ENCODE data around the gene TEDC1. TPM values are rescaled to one million over a fixed set of nuclear protein-coding genes. Genes with fewer than 3 reads are reported as not detected.

The TEDC1 gene
- polyA plus RNA-seq, 1 of the 3 experiments (the other 2 are of a cell fraction): 13.4 TPM

DNA sequence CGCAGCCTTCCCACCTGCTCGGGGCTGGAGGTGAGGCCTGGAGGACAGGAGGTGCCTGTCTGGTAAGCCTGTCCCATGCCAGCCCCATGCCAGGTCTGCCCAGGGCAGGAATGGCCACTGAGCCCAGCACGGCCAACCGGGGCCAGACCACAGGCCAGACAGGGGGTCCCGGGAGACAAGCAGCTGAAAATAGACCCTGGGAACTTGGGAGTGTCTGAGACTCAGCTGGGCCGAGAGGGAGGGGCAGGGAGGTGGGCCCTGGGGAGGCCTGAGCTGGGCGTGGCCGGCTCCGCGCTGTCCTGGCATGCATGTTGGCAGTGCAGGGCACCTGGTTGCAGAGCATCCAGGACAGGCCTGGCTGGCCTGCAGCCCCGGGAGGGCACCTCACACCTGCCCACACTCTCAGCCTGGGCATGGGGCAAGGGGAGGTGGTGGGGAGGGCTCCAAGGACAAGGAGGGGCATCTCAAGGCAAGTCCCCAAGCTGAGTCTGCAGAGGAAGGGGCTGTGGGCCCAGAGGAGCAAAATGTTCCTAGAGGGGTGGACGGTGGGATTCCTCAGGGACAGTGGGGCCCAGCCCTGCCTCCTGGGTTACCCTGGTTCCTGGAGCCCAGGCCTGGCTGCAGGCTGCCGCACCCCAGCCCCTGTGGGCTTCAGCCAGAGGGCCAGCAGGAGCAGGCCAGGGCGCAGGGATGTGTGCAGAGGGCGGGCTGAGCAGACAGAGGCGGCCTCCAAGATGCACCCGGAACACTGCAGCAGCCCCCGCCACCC, 7.6 kb upstream of the TEDC1 start:
- H3K9me3 ChIP-seq: no peaks in the 10 kb centered on the region
- H3F3A ChIP-seq (replicated peaks; ENCODE audit: insufficient read depth): peaks cover 27% of the 10 kb centered on the region
- H3K9ac ChIP-seq: peak overlapping the region; percentile 92; the same call in 1 of the 2 replicates
- H3K9me2 ChIP-seq: no peaks in the 10 kb centered on the region
- no peak overlapping the region for H3K4me2 ChIP-seq
- H3K36me3 ChIP-seq (replicated peaks in 1 of 2; ENCODE audit: control insufficient read depth in 1 of 2, insufficient read depth in 2 of 2, low read length in 1 of 2): peaks cover 0 to 2% of the 10 kb centered on the region in 2 experiments
- peak overlapping the region; percentile 98 to 100 for H3K27ac ChIP-seq (ENCODE audit: low read depth in 2 of 2, low read length in 1 of 2)
- CTCF ChIA-PET: interaction anchor here (0.6 to 7.2 kb wide), 7 partner anchors 13 to 118 kb away, joined by 3 to 137 read pairs (median 7); no protein-coding TSS in a partner anchor
- H3K4me3 ChIP-seq (ENCODE audit: low read depth in 2 of 2, low read length in 1 of 2): no peak overlapping the region
- TF ChIP-seq EP300 (IDR thresholded peaks at IDR 0.05; ENCODE audit: borderline replicate concordance in 1 of 2, low read depth in 1 of 2, low read length in 1 of 2): no peak
- TF ChIP-seq, protein P1, sequence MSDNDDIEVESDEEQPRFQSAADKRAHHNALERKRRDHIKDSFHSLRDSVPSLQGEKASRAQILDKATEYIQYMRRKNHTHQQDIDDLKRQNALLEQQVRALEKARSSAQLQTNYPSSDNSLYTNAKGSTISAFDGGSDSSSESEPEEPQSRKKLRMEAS (IDR thresholded peaks at IDR 0.05; ENCODE audit: low read depth): no peak
- TF ChIP-seq SMC3 (IDR thresholded peaks at IDR 0.05; ENCODE audit: low read depth, low read length): no peak
- TF ChIP-seq FOXJ3 (CRISPR knock-in tag; IDR thresholded peaks at IDR 0.05): no peak
- TF ChIP-seq MXI1 (IDR thresholded peaks at IDR 0.05; ENCODE audit: low read depth, low read length): no peak
- TF ChIP-seq FOSL2 (IDR thresholded peaks at IDR 0.05; ENCODE audit: borderline replicate concordance, low read depth): no peak
- TF ChIP-seq, protein P2, sequence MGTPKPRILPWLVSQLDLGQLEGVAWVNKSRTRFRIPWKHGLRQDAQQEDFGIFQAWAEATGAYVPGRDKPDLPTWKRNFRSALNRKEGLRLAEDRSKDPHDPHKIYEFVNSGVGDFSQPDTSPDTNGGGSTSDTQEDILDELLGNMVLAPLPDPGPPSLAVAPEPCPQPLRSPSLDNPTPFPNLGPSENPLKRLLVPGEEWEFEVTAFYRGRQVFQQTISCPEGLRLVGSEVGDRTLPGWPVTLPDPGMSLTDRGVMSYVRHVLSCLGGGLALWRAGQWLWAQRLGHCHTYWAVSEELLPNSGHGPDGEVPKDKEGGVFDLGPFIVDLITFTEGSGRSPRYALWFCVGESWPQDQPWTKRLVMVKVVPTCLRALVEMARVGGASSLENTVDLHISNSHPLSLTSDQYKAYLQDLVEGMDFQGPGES (IDR thresholded peaks at IDR 0.05; ENCODE audit: low read depth, low read length): no peak
- peaks cover 31 to 70% of the 10 kb centered on the region in 2 experiments; a peak in 3 of 4 replicates for H3K4me1 ChIP-seq (ENCODE audit: control insufficient read depth in 1 of 2, insufficient read depth in 2 of 2, low read depth in 1 of 2, low read length in 1 of 2)
- POLR2A ChIA-PET: no interaction called here
- H4K20me1 ChIP-seq (ENCODE audit: insufficient read depth): no peaks in the 10 kb centered on the region
- no peaks in the 10 kb centered on the region for H3K27me3 ChIP-seq (ENCODE audit: insufficient read depth)
- DNase-seq: no peak
- WGBS (ENCODE audit: low lambda C conversion rate): 80% methylated on average over 1 of the region's 18 CpGs
- no peak overlapping the region for H2AFZ ChIP-seq (ENCODE audit: low read depth)
- no peaks in the 10 kb centered on the region for H3K79me2 ChIP-seq (ENCODE audit: insufficient read depth)

GRCh38 chr14:105484069-105484996, 6.7 kb upstream of the TEDC1 start:
- H3K27ac ChIP-seq (ENCODE audit: low read depth in 2 of 2, low read length in 1 of 2): peak overlapping the region; percentile 2 to 47; a peak in 3 of 4 replicates
- DNase-seq: no peak
- CTCF ChIA-PET: interaction anchor here (0.7 to 7.2 kb wide), 6 partner anchors 14 to 112 kb away, joined by 3 to 137 read pairs (median 5); no protein-coding TSS in a partner anchor
- H3K4me2 ChIP-seq: peak overlapping the region; percentile 24; the same call in 1 of the 2 replicates
- H3K9me3 ChIP-seq: no peaks in the 10 kb centered on the region
- peaks cover 0 to 2% of the 10 kb centered on the region in 2 experiments for H3K36me3 ChIP-seq (replicated peaks in 1 of 2; ENCODE audit: control insufficient read depth in 1 of 2, insufficient read depth in 2 of 2, low read length in 1 of 2)
- H2AFZ ChIP-seq (ENCODE audit: low read depth): no peak overlapping the region
- H3K27me3 ChIP-seq (ENCODE audit: insufficient read depth): no peaks in the 10 kb centered on the region
- peaks cover 26% of the 10 kb centered on the region for H3F3A ChIP-seq (replicated peaks; ENCODE audit: insufficient read depth)
- POLR2A ChIA-PET: no interaction called here
- no peaks in the 10 kb centered on the region for H4K20me1 ChIP-seq (ENCODE audit: insufficient read depth)
- H3K4me3 ChIP-seq (ENCODE audit: low read depth in 2 of 2, low read length in 1 of 2): no peak overlapping the region
- no peaks in the 10 kb centered on the region for H3K9me2 ChIP-seq
- no peaks in the 10 kb centered on the region for H3K79me2 ChIP-seq (ENCODE audit: insufficient read depth)
- TF ChIP-seq, protein P2 (IDR thresholded peaks at IDR 0.05; ENCODE audit: low read depth, low read length): no peak
- TF ChIP-seq TCF12 (IDR thresholded peaks at IDR 0.05): no peak
- no peak for TF ChIP-seq SIN3A (IDR thresholded peaks at IDR 0.05; ENCODE audit: borderline replicate concordance, low read depth, low read length)
- no peak for TF ChIP-seq MXI1 (IDR thresholded peaks at IDR 0.05; ENCODE audit: low read depth, low read length)
- no peak for TF ChIP-seq YY1 (IDR thresholded peaks at IDR 0.05; ENCODE audit: low read depth)
- H3K4me1 ChIP-seq (ENCODE audit: control insufficient read depth in 1 of 2, insufficient read depth in 2 of 2, low read depth in 1 of 2, low read length in 1 of 2): peaks cover 31 to 76% of the 10 kb centered on the region in 2 experiments; a peak in 3 of 4 replicates
- H3K9ac ChIP-seq: peak overlapping the region; percentile 46
- WGBS (ENCODE audit: low lambda C conversion rate): 82% methylated on average over 16 of the region's 20 CpGs

Data from SK-N-SH (cell line).